SIG-M5 treated with dmso at 0.1 percent for 504 hours (cell line): Measurements from ENCODE around the gene LDLR.
"Not testable (repeated sequence)": the region's sequence is repeated elsewhere in the genome, so short reads cannot be mapped to it uniquely, and the experiment has no call there.

Experiments
- DNase-seq: peaks from one replicate; lab custom pipeline; 2025; ENCODE audit not compliant: unreplicated experiment; lab: John Stamatoyannopoulos, UW

Gene LDLR

DNA sequence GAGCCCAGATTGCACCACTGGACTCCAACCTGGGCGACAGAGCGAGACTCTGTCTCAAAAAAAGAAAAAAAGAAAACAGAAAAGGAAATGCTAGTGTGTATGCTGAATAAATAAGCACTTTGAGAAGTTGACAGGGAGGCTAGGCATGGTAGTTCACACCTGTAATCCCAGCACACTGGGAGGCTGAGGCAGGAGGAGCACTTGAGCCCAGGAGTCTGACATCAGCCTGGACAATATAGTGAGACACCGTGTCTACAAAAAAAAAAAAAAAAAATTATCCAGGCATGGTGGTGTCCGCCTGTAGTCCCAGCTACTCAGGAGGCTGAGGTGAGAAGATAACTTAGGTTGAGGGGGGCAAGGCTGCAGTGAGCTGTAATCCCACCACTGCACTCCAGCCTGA, 19.1 kb upstream of the LDLR start:
- no peak for DNase-seq

DNA sequence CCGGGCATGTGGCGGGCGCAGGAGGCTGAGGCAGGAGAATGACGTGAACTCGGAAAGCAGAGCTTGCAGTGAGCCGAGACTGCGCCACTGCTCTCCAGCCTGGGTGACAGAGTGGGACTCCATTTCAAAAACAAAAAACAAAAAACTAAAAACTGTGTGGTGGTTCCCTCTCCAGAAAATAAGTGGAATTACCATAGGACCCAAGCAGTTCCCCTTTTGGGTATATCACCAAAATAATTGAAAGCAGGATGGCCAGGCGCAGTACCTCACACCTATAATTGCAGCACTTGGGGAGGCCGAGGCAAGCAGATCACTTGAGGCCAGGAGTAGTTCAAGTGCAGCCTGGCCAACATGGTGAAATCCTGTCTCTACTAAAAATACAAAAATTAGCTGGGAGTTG, 15.7 kb upstream of the LDLR start:
- DNase-seq: no peak

DNA sequence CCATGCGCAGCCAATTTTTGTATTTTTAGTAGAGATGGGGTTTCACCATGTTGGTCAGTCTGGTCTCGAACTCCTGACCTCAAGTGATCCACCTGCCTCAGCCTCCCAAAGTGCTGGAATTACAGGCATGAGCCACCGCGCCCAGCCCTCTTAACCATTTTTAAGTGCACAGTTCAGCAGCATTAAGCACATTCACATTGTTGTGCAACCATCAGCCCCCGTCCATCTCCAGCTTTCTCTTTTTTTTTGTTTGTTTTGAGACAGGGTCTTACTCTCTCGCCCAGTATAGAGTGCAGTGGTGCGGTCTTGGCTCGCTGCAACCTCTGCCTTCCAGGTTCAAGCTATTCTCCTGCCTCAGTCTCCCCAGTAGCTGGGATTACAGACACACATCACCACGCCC, 12.5 kb upstream of the LDLR start:
- DNase-seq: not testable (repeated sequence)

DNA sequence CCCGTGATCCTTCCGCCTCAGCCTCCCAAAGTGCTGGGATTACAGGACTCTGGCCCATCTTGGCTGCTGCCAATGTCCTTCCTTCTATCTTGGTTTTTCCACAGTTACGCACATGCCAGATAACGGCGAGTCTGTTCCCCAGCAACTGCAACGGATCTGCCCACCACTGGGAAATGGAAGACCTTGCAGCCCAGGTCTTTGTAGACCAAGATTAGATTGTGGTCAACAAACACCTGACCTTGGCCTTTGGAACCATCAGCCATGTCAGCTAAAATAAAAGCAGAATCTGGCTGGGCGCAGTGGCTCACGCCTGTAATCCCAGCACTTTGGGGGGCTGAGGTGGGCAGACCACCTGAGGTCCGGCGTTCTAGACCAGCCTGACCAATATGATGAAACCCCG, 10.4 kb upstream of the LDLR start:
- no peak for DNase-seq

DNA sequence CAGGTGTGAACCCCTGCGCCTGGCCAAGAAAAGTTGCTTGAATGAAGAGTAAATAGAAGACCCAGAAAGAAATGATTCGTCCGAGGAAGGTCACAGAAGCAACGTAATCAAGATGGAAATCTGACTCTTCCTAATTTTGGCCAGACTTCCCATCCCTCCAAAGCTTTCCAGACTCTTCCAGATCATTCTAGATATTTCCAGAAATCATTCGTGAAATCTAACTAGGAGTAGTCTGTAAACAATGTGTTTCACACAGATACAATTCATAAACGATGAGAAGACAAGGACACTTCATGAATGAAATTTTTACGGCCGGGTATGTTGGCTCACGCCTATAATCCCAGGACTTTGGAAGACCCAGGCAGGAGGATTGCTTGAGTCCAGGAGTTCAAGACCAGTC, 9.3 kb upstream of the LDLR start:
- DNase-seq: no peak

DNA sequence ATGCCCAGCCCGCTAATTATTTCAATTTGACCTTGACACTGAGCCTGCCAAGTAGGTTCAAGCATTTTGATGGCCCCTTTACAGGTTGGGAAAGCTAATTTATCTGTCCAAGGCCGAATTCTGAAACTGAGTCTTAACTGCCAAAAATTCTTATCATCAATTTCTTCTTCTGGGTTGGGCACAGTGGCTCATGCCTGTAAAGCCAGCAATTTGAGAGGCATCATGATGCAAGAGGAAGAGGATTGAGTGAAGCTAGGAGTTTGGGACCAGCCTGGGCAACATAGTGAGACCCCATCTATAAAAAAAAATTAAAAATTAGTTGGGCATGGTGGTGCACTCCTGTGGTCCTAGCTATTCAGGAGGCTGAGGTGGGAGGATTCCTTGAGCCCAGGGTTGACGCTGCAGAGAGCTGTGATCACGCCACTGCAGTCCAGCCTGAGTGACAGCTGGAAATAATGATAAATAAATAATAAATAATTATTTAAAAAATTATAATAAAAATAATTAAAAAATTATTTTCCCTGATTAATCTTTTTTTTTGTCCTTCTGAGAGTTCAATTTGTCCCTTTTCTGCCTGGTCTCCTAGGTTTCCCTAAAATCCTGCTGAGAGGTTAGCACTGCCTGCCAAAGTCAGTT, 1.3 kb upstream of the LDLR start:
- no peak for DNase-seq

DNA sequence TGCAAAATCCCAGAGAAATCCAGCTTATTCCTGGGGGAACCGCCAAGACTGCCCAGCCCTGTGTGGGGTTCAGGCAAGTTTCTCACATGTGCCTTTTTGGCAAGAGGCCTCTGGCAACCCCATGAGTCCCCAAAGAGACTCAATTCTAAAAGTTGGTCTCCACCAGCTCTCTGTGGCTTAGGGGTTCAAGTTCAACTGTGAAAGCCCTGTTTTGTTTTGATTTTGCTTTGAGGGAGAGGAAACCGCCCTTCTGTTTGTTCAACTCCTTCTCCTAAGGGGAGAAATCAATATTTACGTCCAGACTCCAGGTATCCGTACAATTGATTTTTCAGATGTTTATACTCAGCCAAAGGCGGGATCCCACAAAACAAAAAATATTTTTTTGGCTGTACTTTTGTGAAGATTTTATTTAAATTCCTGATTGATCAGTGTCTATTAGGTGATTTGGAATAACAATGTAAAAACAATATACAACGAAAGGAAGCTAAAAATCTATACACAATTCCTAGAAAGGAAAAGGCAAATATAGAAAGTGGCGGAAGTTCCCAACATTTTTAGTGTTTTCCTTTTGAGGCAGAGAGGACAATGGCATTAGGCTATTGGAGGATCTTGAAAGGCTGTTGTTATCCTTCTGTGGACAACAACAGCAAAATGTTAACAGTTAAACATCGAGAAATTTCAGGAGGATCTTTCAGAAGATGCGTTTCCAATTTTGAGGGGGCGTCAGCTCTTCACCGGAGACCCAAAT, 583 bp upstream of the LDLR start:
- no peak for DNase-seq

DNA sequence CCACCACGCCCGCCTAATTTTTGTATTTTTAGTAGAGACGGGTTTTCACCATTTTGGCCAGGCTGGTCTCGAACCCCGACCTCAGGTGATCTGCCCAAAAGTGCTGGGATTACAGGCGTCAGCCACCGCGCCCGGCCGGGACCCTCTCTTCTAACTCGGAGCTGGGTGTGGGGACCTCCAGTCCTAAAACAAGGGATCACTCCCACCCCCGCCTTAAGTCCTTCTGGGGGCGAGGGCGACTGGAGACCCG, 676 bp downstream of the LDLR start:
- DNase-seq: peak; percentile 55

DNA sequence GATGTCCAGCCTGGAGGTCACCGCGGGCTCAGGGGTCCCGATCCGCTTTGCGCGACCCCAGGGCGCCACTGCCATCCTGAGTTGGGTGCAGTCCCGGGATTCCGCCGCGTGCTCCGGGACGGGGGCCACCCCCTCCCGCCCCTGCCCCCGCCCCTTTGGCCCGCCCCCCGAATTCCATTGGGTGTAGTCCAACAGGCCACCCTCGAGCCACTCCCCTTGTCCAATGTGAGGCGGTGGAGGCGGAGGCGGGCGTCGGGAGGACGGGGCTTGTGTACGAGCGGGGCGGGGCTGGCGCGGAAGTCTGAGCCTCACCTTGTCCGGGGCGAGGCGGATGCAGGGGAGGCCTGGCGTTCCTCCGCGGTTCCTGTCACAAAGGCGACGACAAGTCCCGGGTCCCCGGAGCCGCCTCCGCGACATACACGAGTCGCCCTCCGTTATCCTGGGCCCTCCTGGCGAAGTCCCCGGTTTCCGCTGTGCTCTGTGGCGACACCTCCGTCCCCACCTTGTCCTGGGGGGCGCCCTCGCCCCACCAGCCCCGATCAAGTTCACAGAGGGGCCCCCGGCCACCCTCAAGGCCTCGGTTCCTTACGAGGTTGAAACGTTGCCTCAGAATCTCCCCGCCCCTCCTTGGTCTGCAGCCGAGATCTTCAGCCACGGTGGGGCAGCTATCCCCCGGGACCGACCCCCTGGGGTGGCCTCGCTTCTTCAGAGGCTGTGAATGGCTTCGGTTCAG, 1.2 kb downstream of the LDLR start:
- peak; percentile 94 for DNase-seq

DNA sequence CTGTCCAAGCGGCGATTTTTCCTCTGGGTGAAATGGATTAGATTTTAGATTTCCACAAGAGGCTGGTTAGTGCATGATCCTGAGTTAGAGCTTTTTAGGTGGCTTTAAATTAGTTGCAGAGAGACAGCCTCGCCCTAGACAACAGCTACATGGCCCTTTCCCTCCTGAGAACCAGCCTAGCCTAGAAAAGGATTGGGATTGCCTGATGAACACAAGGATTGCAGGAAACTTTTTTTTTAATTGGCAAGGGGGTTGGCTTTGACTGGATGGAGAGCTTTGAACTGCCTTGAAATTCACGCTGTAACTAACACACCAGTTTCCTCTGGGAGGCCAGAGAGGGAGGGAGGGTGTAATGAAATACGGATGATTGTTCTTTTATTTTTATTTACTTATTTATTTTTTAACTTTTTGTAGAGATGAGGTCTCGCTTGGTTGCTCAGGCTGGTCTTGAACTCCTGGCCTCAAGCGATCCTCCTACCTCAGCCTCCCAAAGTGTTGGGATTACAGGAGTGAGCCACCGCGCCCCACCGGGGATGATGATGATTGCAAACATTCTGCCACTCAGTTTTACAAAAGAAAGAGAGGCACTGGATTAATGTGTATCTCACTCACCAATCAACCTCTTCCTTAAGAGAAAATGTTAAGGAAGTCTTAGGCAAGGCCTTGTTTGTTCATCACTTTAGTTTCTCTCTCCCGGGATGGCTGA, 1.9 kb downstream of the LDLR start:
- no peak for DNase-seq

DNA sequence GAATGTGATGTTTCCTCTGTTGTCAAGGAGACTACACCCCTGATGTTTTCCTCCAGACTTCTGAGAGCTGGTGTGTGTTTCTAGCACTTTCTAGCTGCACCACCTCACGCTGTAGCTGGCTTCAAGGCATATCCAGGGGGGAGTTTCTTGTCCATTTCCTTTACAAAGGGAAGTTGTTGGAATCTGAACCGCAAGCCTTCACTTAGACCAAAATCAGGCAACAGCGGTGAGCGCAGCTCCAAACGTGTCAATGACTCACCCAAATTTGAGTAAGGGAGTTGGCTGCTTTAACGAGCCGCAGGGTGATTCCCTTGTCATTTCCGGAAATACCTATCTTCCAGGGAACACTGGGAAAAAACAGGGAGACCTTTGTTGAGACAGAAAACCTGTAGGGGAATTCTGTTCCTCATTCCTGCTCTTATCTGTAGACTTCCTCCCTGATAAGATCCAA, 2.5 kb downstream of the LDLR start:
- peak; percentile 72 for DNase-seq

DNA sequence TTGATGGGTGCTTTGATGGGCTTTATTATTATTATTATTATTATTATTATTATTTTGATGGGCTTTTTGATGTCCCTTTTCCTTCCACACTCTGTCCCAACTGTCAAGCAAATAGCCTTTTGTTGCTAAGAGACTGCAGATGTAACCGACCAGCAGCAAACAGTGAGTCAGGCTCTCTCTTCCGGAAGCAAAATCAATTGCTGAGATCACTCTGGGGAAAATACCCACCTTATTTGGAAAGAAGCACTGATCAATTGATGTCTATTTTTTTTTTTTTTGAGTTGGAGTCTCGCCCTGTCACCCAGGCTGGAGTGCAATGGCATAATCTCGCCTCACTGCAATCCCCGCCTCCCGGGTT, 2.9 kb downstream of the LDLR start:
- DNase-seq: peak; percentile 35

DNA sequence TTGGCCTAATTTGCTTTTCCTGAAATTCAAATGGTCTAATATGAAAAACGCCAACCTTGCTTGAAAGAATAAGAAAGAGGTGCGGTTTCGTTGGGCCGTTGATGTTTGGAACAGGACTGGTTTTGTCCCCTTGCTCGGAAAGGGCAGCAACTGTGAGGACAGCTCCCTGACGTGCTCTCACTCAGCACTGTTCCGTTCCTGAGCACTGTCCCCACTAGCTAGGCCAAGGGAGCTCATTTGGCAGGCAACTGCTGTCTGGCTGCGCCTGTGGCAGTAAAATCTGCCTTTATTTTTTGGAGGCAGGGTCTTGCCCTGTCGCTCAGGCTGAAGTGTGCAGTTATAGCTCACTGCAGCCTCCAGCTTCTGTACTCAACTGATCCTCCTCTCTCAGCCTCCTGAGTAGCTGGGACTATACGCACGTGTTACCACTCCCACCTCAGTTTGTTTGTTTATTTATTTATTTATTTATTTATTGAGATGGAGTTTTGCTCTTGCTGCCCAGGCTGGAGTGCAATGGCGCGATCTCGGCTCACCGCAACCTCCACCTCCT, 4.5 kb downstream of the LDLR start:
- DNase-seq: no peak

DNA sequence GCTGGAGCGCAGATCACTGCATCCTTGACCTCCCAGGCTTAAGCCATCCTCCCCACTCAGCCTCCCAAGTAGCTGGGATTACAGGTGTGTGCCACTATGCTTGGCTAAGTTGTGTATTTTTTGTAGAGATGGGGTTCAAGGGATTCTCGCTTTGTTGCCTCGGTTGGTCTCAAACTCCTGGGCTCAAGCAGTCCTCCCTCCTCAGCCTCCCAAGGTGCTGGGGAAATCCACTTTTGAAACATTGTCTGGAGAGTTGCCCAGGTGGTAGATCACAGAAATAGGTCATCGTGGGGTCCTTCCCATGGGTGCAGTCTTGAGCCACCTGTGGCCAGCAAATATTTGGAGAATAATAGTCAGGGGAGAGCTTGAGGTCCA, 5.2 kb downstream of the LDLR start:
- no peak for DNase-seq

DNA sequence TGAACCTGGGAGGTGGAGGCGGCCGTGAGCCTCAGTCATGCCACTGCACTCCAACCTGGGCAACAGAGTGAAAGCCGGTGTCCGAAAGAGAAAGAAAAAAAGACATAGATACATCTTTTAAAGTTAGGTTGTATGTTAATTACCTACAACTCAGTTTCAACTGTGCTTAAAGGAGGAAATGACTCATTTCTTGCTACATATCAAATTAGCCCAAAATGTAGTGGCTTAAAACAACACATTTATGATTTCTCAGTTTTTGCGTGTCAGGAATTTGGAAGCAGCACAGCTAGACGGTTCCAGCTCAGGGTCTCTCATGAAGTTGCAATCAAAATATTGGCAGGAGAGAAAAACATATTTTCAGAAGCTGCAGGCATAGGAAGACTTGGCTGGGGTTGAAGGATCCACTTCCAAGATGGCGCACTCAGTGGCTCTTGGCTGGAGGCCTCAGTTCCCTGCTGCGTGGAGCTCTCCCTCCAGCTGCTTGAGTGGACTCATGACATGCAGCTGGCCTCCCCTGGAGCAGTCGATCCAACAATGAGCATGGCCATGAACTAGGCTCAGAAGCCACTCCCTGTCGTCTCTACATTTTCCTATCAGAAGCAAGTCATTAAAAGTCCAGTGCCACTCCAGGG, 7.1 kb downstream of the LDLR start:
- DNase-seq: peak; percentile 35

DNA sequence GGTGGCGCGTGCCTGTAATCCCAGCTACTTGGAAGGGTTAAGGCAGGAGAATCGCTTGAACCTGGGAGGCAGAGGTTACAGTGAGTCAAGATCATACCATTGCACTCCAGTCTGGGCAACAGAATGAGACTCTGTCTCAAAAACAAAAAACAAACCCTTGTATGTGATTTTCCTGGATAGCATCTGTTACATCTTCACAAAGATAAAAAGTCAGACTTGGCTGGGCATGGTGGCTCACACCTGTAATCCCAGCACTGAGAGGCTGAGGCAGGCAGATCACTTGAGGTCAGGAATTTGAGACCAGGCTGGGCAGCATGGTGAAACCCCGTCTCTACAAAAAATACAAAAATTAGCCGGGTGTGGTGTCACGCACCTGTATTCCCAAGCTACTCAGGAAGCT, 8.1 kb downstream of the LDLR start:
- DNase-seq: not testable (repeated sequence)

DNA sequence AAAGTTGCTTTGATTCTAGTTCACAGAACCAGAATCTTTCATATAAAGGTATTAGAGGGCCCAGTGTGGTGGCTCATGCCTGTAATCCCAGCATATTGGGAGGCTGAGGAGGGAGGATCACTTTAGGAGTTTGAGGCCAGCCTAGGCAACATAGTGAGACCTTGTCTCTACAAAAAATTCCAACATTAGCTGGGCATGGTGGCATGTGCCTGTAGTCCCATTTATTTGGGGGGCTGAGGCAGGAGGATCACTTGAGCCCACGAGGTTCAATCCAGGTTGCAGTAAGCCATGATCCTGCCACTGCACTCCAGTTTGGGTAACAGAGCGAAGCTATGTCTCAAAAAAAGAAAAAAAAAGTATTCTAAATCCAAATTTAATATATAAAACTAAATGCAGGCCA, 9.1 kb downstream of the LDLR start:
- DNase-seq: no peak

DNA sequence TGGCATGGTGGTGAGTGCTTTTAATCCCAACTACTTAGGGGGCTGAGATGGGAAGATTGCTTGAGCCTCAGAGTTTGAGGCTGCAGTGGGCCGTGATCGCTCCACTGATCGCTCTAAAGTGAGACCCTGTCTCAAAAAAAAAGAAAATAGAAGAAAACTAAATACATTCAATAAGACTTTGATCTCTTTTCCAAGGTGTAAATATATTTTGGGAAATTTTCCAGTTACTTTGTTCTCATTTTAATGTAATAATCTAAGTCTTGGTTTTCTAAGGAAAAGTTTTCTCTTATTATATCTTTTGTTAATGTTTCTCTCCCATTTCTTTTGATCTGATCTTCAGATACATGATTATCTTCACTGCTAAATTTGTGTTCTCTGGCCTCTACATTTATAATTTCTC, 9.6 kb downstream of the LDLR start:
- DNase-seq: no peak

DNA sequence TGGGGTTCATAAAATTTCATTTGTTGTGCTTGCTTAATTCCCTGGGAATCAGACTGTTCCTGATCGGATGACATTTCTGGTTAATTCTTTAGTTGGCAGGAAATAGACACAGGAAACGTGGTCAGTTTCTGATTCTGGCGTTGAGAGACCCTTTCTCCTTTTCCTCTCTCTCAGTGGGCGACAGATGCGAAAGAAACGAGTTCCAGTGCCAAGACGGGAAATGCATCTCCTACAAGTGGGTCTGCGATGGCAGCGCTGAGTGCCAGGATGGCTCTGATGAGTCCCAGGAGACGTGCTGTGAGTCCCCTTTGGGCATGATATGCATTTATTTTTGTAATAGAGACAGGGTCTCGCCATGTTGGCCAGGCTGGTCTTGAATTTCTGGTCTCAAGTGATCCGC, 10.8 kb downstream of the LDLR start:
- DNase-seq: no peak

DNA sequence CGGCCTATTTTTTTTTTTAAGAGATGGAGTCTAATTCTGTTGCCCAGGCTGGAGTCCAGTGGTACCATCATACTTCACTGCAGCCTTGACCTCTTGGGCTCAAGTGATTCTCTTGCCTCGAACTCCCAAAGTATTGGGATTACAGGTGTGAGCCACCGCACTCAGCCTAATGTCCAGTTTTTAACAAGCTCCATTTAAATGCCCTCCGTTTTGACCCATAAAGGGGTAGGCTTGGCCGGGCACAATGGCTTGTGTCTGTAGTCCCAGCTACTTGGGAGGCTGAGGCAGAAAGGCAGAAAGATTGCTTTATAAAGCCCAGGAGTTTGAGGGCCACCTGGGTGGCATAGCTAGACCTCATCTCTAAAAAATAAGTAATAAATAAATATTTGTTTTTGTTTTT, 11.8 kb downstream of the LDLR start:
- DNase-seq: no peak

DNA sequence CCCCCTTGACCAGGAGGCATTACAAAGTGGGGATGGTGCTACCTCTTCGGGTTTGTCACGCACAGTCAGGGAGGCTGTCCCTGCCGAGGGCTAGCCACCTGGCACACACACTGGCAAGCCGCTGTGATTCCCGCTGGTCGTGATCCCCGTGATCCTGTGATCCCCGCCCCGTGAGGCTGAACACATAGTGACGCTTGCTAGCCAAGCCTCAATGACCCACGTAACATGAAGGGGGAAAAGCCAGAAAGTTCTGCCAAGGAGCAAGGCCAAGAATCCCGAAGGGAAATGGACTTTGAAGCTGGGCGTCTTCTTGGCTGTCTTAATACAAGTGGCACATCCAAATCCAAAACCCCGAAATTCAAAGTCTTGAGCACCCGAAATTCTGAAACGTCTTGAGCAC, 13.7 kb downstream of the LDLR start:
- DNase-seq: no peak
